ENCODE results near the gene CEACAM5.
"Not testable (repeated sequence)": the region's sequence is repeated elsewhere in the genome, so short reads cannot be mapped to it uniquely, and the experiment has no call there.

Gene CEACAM5

GRCh38 chr19:41707871-41708371 is 505 bp upstream of the CEACAM5 start:
- no peaks in the 10 kb centered on the region for H3F3A ChIP-seq (ENCODE audit: insufficient read depth, low read length)
- no peaks in the 10 kb centered on the region for H3K9me2 ChIP-seq (ENCODE audit: low read depth, low read length)
- H2AFZ ChIP-seq (ENCODE audit: low read length), result no peak overlapping the region
- H3K9ac ChIP-seq (ENCODE audit: low read length), result no peak overlapping the region
- H3K79me2 ChIP-seq (ENCODE audit: insufficient read depth, low read length), result no peaks in the 10 kb centered on the region
- no peaks in the 10 kb centered on the region for H3K9me3 ChIP-seq (ENCODE audit: low read length)
- TF ChIP-seq EZH2 (IDR thresholded peaks at IDR 0.05; ENCODE audit: borderline replicate concordance, low read length), result no peak
- TF ChIP-seq, protein P1, sequence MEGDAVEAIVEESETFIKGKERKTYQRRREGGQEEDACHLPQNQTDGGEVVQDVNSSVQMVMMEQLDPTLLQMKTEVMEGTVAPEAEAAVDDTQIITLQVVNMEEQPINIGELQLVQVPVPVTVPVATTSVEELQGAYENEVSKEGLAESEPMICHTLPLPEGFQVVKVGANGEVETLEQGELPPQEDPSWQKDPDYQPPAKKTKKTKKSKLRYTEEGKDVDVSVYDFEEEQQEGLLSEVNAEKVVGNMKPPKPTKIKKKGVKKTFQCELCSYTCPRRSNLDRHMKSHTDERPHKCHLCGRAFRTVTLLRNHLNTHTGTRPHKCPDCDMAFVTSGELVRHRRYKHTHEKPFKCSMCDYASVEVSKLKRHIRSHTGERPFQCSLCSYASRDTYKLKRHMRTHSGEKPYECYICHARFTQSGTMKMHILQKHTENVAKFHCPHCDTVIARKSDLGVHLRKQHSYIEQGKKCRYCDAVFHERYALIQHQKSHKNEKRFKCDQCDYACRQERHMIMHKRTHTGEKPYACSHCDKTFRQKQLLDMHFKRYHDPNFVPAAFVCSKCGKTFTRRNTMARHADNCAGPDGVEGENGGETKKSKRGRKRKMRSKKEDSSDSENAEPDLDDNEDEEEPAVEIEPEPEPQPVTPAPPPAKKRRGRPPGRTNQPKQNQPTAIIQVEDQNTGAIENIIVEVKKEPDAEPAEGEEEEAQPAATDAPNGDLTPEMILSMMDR (IDR thresholded peaks at IDR 0.05; ENCODE audit: low read length), result no peak
- no peak overlapping the region for H3K27ac ChIP-seq (ENCODE audit: low read depth, low read length, poor library complexity, severe bottlenecking)
- no peaks in the 10 kb centered on the region for H3K4me1 ChIP-seq (ENCODE audit: insufficient read depth, low read length, severe bottlenecking)
- no peaks in the 10 kb centered on the region for H4K20me1 ChIP-seq (ENCODE audit: insufficient read depth, low read length)
- H3K4me3 ChIP-seq (ENCODE audit: low read depth, low read length, poor library complexity, severe bottlenecking), result no peak overlapping the region
- no peaks in the 10 kb centered on the region; the same call in 1 of the 2 replicates for H3K27me3 ChIP-seq (ENCODE audit: insufficient read depth, low read length)
- H3K36me3 ChIP-seq (ENCODE audit: insufficient read depth, low read length), result no peaks in the 10 kb centered on the region
- no peak overlapping the region for H3K4me2 ChIP-seq (ENCODE audit: low read length)

DNA sequence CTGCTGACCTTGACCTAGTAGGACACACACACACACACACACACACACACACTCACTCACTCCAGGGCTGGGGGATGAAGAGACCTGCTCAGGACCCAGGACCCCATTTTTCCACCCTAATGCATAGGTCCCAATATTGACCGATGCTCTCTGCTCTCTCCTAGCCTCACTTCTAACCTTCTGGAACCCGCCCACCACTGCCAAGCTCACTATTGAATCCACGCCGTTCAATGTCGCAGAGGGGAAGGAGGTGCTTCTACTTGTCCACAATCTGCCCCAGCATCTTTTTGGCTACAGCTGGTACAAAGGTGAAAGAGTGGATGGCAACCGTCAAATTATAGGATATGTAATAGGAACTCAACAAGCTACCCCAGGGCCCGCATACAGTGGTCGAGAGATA is 1.1 kb downstream of the CEACAM5 start:
- not testable (repeated sequence) for H3K9ac ChIP-seq (ENCODE audit: low read length); H3F3A ChIP-seq (ENCODE audit: insufficient read depth, low read length); H3K36me3 ChIP-seq (ENCODE audit: insufficient read depth, low read length); H4K20me1 ChIP-seq (ENCODE audit: insufficient read depth, low read length); H3K79me2 ChIP-seq (ENCODE audit: insufficient read depth, low read length); H3K27me3 ChIP-seq (ENCODE audit: insufficient read depth, low read length); H3K4me3 ChIP-seq (ENCODE audit: low read depth, low read length, poor library complexity, severe bottlenecking); H3K9me2 ChIP-seq (ENCODE audit: low read depth, low read length); H3K9me3 ChIP-seq (ENCODE audit: low read length); H3K4me2 ChIP-seq (ENCODE audit: low read length); H2AFZ ChIP-seq (ENCODE audit: low read length); H3K27ac ChIP-seq (ENCODE audit: low read depth, low read length, poor library complexity, severe bottlenecking); H3K4me1 ChIP-seq (ENCODE audit: insufficient read depth, low read length, severe bottlenecking)

- H3K79me2 ChIP-seq (ENCODE audit: insufficient read depth, low read length), result no peaks in the 10 kb centered on the region
- no peaks in the 10 kb centered on the region for H3K4me1 ChIP-seq (ENCODE audit: insufficient read depth, low read length, severe bottlenecking)
- no peak overlapping the region for H3K4me2 ChIP-seq (ENCODE audit: low read length)
- H3K9me3 ChIP-seq (ENCODE audit: low read length), result no peaks in the 10 kb centered on the region
- no peak for TF ChIP-seq EZH2 (IDR thresholded peaks at IDR 0.05; ENCODE audit: borderline replicate concordance, low read length)
- TF ChIP-seq, protein P1 (IDR thresholded peaks at IDR 0.05; ENCODE audit: low read length), result no peak
- no peak overlapping the region for H3K9ac ChIP-seq (ENCODE audit: low read length)
- no peak overlapping the region for H3K27ac ChIP-seq (ENCODE audit: low read depth, low read length, poor library complexity, severe bottlenecking)
- no peaks in the 10 kb centered on the region for H3K9me2 ChIP-seq (ENCODE audit: low read depth, low read length)
- H3K27me3 ChIP-seq (ENCODE audit: insufficient read depth, low read length), result no peaks in the 10 kb centered on the region; the same call in 1 of the 2 replicates
- no peaks in the 10 kb centered on the region for H4K20me1 ChIP-seq (ENCODE audit: insufficient read depth, low read length)
- no peaks in the 10 kb centered on the region for H3F3A ChIP-seq (ENCODE audit: insufficient read depth, low read length)
- no peak overlapping the region for H3K4me3 ChIP-seq (ENCODE audit: low read depth, low read length, poor library complexity, severe bottlenecking)
- no peak overlapping the region for H2AFZ ChIP-seq (ENCODE audit: low read length)
- no peaks in the 10 kb centered on the region for H3K36me3 ChIP-seq (ENCODE audit: insufficient read depth, low read length)
Measured at GRCh38 chr19:41709951-41710645, 1.7 kb downstream of the CEACAM5 start.
